Skeletal muscle satellite cell (primary cell): ENCODE data around the gene RPL28.

Experiments used
- H3K27me3 ChIP-seq: 2 replicates; pipeline ENCODE4 v1.7.0; 2013; ENCODE audit warnings: low read length; ENCODE audit not compliant: control insufficient read depth, insufficient read depth
- H3K36me3 ChIP-seq: 2 replicates; pipeline ENCODE4 v1.7.0; 2013; ENCODE audit warnings: mild to moderate bottlenecking, control low read depth, low read length; ENCODE audit not compliant: insufficient read depth
- H3K4me1 ChIP-seq: 2 replicates; pipeline ENCODE4 v1.7.0; 2013; ENCODE audit warnings: low read length; ENCODE audit not compliant: control insufficient read depth, insufficient read depth
- H3K4me2 ChIP-seq: 2 replicates; pipeline ENCODE4 v1.7.0; 2013; ENCODE audit warnings: mild to moderate bottlenecking, low read length
- H3K4me3 ChIP-seq: 2 replicates; pipeline ENCODE4 v1.7.0; 2013; ENCODE audit warnings: low read length
- H3K9ac ChIP-seq: 2 replicates; pipeline ENCODE4 v1.7.0; 2013; ENCODE audit warnings: mild to moderate bottlenecking, low read depth, low read length, moderate library complexity
- H3K9me3 ChIP-seq: replicated peaks from 2 replicates; pipeline ENCODE4 v1.7.0; 2013; ENCODE audit warnings: mild to moderate bottlenecking, control low read depth, low read length

RPL28 gene

GRCh38 chr19:55368106-55368505, 17.6 kb upstream of the RPL28 start:
- H3K4me1 ChIP-seq: peaks cover 29% of the 10 kb centered on the region
- H3K27me3 ChIP-seq: no peaks in the 10 kb centered on the region
- no peak overlapping the region for H3K4me2 ChIP-seq
- no peaks in the 10 kb centered on the region for H3K9me3 ChIP-seq
- H3K9ac ChIP-seq: no peak overlapping the region
- H3K4me3 ChIP-seq: no peak overlapping the region
- H3K36me3 ChIP-seq: no peaks in the 10 kb centered on the region

GRCh38 chr19:55368701-55369563, 16.8 kb upstream of the RPL28 start:
- peak overlapping the region; percentile 70 for H3K4me3 ChIP-seq
- H3K36me3 ChIP-seq: no peaks in the 10 kb centered on the region
- no peaks in the 10 kb centered on the region for H3K27me3 ChIP-seq
- H3K4me2 ChIP-seq: peak overlapping the region; percentile 83
- H3K4me1 ChIP-seq: peaks cover 33% of the 10 kb centered on the region
- H3K9me3 ChIP-seq: no peaks in the 10 kb centered on the region
- H3K9ac ChIP-seq: peak overlapping the region; percentile 65

- Histone ChIP-seq H3K4me3 (peak overlapping the region; percentile 87), H3K27me3 (no peaks in the 10 kb centered on the region), H3K36me3 (no peaks in the 10 kb centered on the region), H3K9ac (peak overlapping the region; percentile 78), H3K4me2 (peak overlapping the region; percentile 99), H3K9me3 (no peaks in the 10 kb centered on the region), H3K4me1 (peaks cover 29% of the 10 kb centered on the region)
These were observed 16.0 kb upstream of the RPL28 start for GRCh38 chr19:55369653-55370304.

GRCh38 chr19:55370305-55370988, 15.3 kb upstream of the RPL28 start, which contains the start of gene IL11:
TSS of gene IL11 (minus strand) at chr19:55370463. CDS start at chr19:55370310, 153 bp downstream.
- Histone ChIP-seq H3K9me3 (no peaks in the 10 kb centered on the region), H3K4me3 (peak within 1 kb of the TSS; percentile 87), H3K9ac (peak within 1 kb of the TSS; percentile 78), H3K4me2 (peak within 1 kb of the TSS; percentile 99), H3K4me1 (peaks cover 29% of the 10 kb centered on the region), H3K27me3 (no peaks in the 10 kb centered on the region), H3K36me3 (no peaks in the 10 kb centered on the region)

- H3K4me3 ChIP-seq: no peak overlapping the region
- peaks cover 2% of the 10 kb centered on the region for H3K27me3 ChIP-seq
- no peak overlapping the region for H3K4me2 ChIP-seq
- no peak overlapping the region for H3K9ac ChIP-seq
- H3K36me3 ChIP-seq: no peaks in the 10 kb centered on the region
- peaks cover 29% of the 10 kb centered on the region for H3K4me1 ChIP-seq
- no peaks in the 10 kb centered on the region for H3K9me3 ChIP-seq
These were observed 13.2 kb upstream of the RPL28 start for GRCh38 chr19:55372316-55373081.

GRCh38 chr19:55373306-55373992, 12.3 kb upstream of the RPL28 start:
- H3K27me3 ChIP-seq: peaks cover 5% of the 10 kb centered on the region
- H3K9me3 ChIP-seq: no peaks in the 10 kb centered on the region
- H3K4me3 ChIP-seq: no peak overlapping the region
- peak overlapping the region; percentile 52 for H3K4me2 ChIP-seq
- H3K9ac ChIP-seq: no peak overlapping the region
- H3K36me3 ChIP-seq: no peaks in the 10 kb centered on the region
- peaks cover 32% of the 10 kb centered on the region for H3K4me1 ChIP-seq

- Histone ChIP-seq H3K9ac (no peak overlapping the region), H3K9me3 (no peaks in the 10 kb centered on the region), H3K4me3 (no peak overlapping the region), H3K4me1 (peaks cover 25% of the 10 kb centered on the region), H3K27me3 (peaks cover 5% of the 10 kb centered on the region), H3K4me2 (peak overlapping the region; percentile 52), H3K36me3 (no peaks in the 10 kb centered on the region)
These were observed 11.6 kb upstream of the RPL28 start for GRCh38 chr19:55373993-55374757.

- Histone ChIP-seq H3K4me1 (peaks cover 10% of the 10 kb centered on the region), H3K9ac (no peak within 1 kb of the TSS), H3K27me3 (peaks cover 5% of the 10 kb centered on the region), H3K36me3 (no peaks in the 10 kb centered on the region), H3K4me2 (no peak within 1 kb of the TSS), H3K9me3 (no peaks in the 10 kb centered on the region), H3K4me3 (no peak within 1 kb of the TSS)
These were observed 9.3 kb upstream of the RPL28 start, which contains the start of gene TMEM190 for GRCh38 chr19:55376241-55376933. TSS of gene TMEM190 (plus strand) at chr19:55376826. CDS start at chr19:55376854, 28 bp downstream.

GRCh38 chr19:55377356-55378131, 8.2 kb upstream of the RPL28 start:
- H3K9me3 ChIP-seq: no peaks in the 10 kb centered on the region
- no peak overlapping the region for H3K9ac ChIP-seq
- H3K36me3 ChIP-seq: no peaks in the 10 kb centered on the region
- peaks cover 5% of the 10 kb centered on the region for H3K27me3 ChIP-seq
- H3K4me3 ChIP-seq: no peak overlapping the region
- peaks cover 10% of the 10 kb centered on the region for H3K4me1 ChIP-seq
- H3K4me2 ChIP-seq: no peak overlapping the region
